H54 (cell line): Measurements from ENCODE around the gene VWA8.
"Not testable (repeated sequence)": the region's sequence is repeated elsewhere in the genome, so short reads cannot be mapped to it uniquely, and the experiment has no call there.

Experiments used
- DNase-seq: peaks from one replicate; pipeline ENCODE4 v3.0.0; 2011; ENCODE audit warnings: low spot score, mixed read lengths; ENCODE audit not compliant: insufficient read length
- FAIRE-seq: peaks from 3 replicates; lab custom pipeline; 2011; peaks lifted over from hg19 to GRCh38; lab: Jason Lieb, UNC
- POLR2A ChIP-seq: IDR thresholded peaks from 2 replicates; pipeline ENCODE4 v1.6.1; 2011; ENCODE audit warnings: low read depth, mild to moderate bottlenecking, low read length

Gene VWA8

GRCh38 chr13:41637586-41637985 lies 323.3 kb downstream of the VWA8 start:
- FAIRE-seq (no peak), DNase-seq (no peak)
- no peak for TF ChIP-seq POLR2A

- not testable (repeated sequence) for DNase-seq, FAIRE-seq
Observed at GRCh38 chr13:41637032-41637431, 323.9 kb downstream of the VWA8 start.

GRCh38 chr13:41636590-41636989 lies 324.3 kb downstream of the VWA8 start:
- not testable (repeated sequence) for FAIRE-seq, DNase-seq

- TF ChIP-seq POLR2A, result no peak
- FAIRE-seq, result no peak
- no peak for DNase-seq
Observed at GRCh38 chr13:41634407-41634806, 326.5 kb downstream of the VWA8 start.

- TF ChIP-seq POLR2A, result no peak
- no peak for FAIRE-seq
- DNase-seq, result no peak
Observed at GRCh38 chr13:41633776-41634175, 327.1 kb downstream of the VWA8 start.

GRCh38 chr13:41631296-41631965 lies 329.5 kb downstream of the VWA8 start:
- no peak for DNase-seq
- no peak for FAIRE-seq
- no peak for TF ChIP-seq POLR2A

GRCh38 chr13:41627425-41627824 lies 333.5 kb downstream of the VWA8 start:
- no peak for TF ChIP-seq POLR2A
- no peak for FAIRE-seq
- no peak for DNase-seq

GRCh38 chr13:41624041-41624440 lies 336.9 kb downstream of the VWA8 start:
- FAIRE-seq (no peak), DNase-seq (no peak)
- TF ChIP-seq POLR2A, result no peak

GRCh38 chr13:41622432-41623429 lies 338.2 kb downstream of the VWA8 start:
- DNase-seq (no peak), FAIRE-seq (no peak)
- TF ChIP-seq POLR2A, result no peak

- FAIRE-seq, result no peak
- DNase-seq, result no peak
- TF ChIP-seq POLR2A, result no peak
Observed at GRCh38 chr13:41621716-41622431, 339.0 kb downstream of the VWA8 start.

- DNase-seq, FAIRE-seq: not testable (repeated sequence)
Observed at GRCh38 chr13:41617633-41618032, 343.3 kb downstream of the VWA8 start.

- no peak for TF ChIP-seq POLR2A
- FAIRE-seq (no peak), DNase-seq (no peak)
Observed at GRCh38 chr13:41616151-41616550, 344.8 kb downstream of the VWA8 start.

GRCh38 chr13:41615528-41615855 lies 345.4 kb downstream of the VWA8 start:
- TF ChIP-seq POLR2A, result no peak
- no peak for FAIRE-seq

More at GRCh38 chr13:41615528-41615855, 345.4 kb downstream of the VWA8 start:
- DNase-seq, result no peak
